GM12873 (cell line): ENCODE measurements around the gene KIAA0408.

Experiments used
- CTCF ChIP-seq: IDR thresholded peaks from 2 replicates; pipeline ENCODE4 v1.5.1; 2012; ENCODE audit warnings: low read depth, mild to moderate bottlenecking, moderate library complexity, low read length, control low read depth; ENCODE audit not compliant: insufficient read depth; ENCODE audit errors: missing control alignments

Gene KIAA0408

DNA sequence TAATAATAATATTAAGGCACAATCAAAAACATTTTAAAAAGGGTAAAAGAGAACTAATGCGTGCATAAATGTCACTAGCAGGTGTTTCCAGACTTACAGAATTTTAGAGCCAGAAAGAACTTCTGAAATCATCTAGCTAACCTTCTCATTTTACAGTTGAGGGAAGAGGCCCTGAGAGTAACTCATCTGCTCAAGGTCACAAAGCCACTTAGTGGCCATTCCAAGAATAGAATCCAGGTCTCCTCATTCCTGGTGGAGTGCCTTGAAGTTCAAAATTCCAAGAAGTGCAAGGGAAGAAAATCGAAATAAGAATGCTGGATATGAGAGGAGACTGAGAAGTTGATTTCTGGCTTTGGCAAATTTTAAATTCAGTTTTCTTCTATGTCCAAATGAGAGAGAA is 3.2 kb upstream of the KIAA0408 start:
- TF ChIP-seq CTCF = no peak

- no peak for TF ChIP-seq CTCF
Observed at GRCh38 chr6:127460465-127460864, 1.3 kb upstream of the KIAA0408 start.

DNA sequence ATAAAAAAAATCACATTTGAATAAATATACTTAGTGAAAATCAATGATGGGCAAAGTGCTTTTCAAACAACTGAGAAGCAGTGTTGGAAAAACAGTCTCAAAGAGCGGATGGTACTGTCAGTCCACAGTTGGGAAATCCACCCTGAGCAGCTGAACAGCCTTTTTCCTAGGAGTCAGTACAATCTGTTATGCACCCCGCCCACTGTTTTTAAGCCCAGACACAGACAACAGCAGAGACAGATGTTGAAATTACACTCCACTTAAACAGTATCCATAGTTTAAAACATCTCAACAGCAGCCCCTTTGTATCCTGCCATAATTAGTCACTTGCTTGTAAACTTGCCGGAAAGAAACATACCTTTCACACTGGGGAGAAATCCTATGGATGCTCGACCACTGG is 372 bp downstream of the KIAA0408 start:
- no peak for TF ChIP-seq CTCF

DNA sequence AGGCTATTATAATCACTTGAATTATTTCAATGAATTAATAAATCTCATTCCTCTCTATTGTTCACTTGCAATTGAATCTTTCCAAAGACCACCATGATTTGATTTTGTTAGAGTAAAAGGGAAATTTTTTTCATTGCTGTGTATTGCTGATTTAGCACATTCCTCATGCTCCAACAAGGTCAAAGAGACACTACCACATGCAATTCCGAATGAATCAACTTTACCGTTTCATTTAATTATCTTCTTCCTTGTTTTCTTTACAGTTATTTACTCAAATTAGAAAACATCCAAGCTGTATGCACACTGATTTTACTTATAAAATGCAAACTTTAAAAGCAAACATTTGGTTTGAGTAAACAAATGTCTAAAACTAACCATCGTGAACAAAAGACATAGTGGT is 967 bp downstream of the KIAA0408 start:
- no peak for TF ChIP-seq CTCF

DNA sequence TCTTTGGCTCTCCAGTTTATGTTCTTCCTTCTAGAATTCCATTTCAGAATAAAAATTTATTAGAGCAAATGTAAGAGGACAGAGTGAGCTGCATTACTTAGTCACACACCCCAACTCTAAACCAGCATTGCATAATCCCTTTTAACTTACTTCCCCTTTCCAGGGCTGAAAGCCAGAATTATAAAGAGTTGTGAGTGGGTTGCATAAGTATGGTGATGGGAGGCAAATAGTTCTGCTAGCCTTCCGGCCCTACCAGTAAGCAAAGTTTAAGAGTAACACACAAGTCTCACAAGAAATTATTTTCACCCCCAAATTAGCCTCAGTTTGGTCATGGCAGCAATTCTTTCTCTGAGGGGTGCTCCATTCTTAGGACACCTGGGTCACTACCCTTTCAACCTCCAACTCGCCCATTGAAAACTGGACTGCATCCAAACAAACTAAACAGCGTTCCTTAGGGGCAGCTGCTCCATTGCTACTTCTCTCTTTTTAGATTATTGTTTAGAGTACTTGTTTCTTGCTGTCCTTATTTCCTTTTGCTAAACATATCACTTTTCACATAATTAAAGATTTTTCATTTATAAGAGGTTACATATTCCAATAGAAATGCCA is 1.6 kb downstream of the KIAA0408 start:
- TF ChIP-seq CTCF = no peak

DNA sequence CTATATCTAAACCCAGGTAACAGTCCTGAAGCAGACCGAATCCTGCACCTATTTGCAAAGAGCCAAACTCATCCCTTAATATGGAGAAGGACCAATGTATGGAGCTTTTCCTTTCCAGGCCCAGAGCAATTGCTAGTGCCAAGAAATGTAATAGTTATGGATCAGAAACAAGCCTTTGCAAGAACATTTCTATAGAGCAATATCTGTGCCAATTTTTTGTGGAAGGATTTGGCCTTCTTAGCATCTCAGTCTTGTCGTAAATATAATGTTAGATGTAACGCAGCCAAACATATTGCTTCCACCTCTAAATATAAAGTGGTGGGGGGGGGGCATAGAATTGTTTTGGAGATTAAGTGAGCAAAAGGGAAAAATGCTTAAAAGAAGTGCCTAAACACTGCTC is 2.7 kb downstream of the KIAA0408 start:
- no peak for TF ChIP-seq CTCF

GRCh38 chr6:127453845-127454619 is 5.2 kb downstream of the KIAA0408 start:
- no peak for TF ChIP-seq CTCF
